Activated CD4-positive, alpha-beta T cell treated with anti-CD3 and anti-CD28 coated beads, Interleukin-2, amount 10 ng/mL, durations not matched to agents 24 days and 14 days (primary cell): ENCODE measurements around the gene CCNB1. TPM values are rescaled to one million over a fixed set of nuclear protein-coding genes. Genes with fewer than 3 reads are reported as not detected.
A peak's percentile ranks its signal among the peaks of the same experiment; 100 is the strongest.
"Not testable (repeated sequence)": the region's sequence is repeated elsewhere in the genome, so short reads cannot be mapped to it uniquely, and the experiment has no call there.

Source experiments
- DNase-seq: peaks from one replicate; pipeline ENCODE4 v3.0.0; 2022
- H3K27ac Mint-ChIP-seq: one replicate; pipeline ENCODE4 v1.8.0; 2022; ENCODE audit warnings: mild to moderate bottlenecking, mixed read lengths
- H3K27me3 Mint-ChIP-seq: one replicate; pipeline ENCODE4 v1.8.0; 2022; ENCODE audit warnings: mixed read lengths
- H3K36me3 Mint-ChIP-seq: one replicate; pipeline ENCODE4 v1.8.0; 2022; ENCODE audit warnings: low read depth, mild to moderate bottlenecking, mixed read lengths
- H3K4me1 Mint-ChIP-seq: one replicate; pipeline ENCODE4 v1.8.0; 2021; ENCODE audit warnings: mixed read lengths
- H3K4me3 Mint-ChIP-seq: one replicate; pipeline ENCODE4 v1.8.0; 2022; ENCODE audit warnings: mild to moderate bottlenecking, moderate library complexity, mixed read lengths
- H3K9me3 Mint-ChIP-seq: one replicate; pipeline ENCODE4 v1.8.0; 2021; ENCODE audit warnings: mixed read lengths
- intact Hi-C: fragments of 100-400 bp; cut with micrococcal nuclease; formaldehyde crosslinking; loops from one replicate; pipeline ENCODE4 v1.15.1; 2023
- total RNA-seq: library from RNA; stranded (reverse); gene quantifications from 2 replicates; pipeline ENCODE4 v1.2.3, GENCODE V29; 2022

Gene CCNB1
- 117 and 122 TPM in 2 replicates for total RNA-seq

- H3K36me3 Mint-ChIP-seq: peaks cover 39% of the 10 kb centered on the region
- H3K27me3 Mint-ChIP-seq: peaks cover 2% of the 10 kb centered on the region
- H3K4me3 Mint-ChIP-seq: peak within 1 kb of the TSS; percentile 98
- peaks cover 33% of the 10 kb centered on the region for H3K4me1 Mint-ChIP-seq
- peak within 1 kb of the TSS; percentile 95 for H3K27ac Mint-ChIP-seq
- intact Hi-C loops: loop anchor here (1.0 to 5.0 kb wide), 6 partner anchors 22 to 950 kb away; partner anchors contain the start of genes AK6, CDK7, CENPH and PIK3R1
- H3K9me3 Mint-ChIP-seq: no peaks in the 10 kb centered on the region
- peak; percentile 100 for DNase-seq
These were observed at the start of gene CCNB1 for GRCh38 chr5:69166686-69167492. CCNB1 (plus strand) TSS chr5:69167150; CDS start chr5:69167263, 113 bp downstream.

DNA sequence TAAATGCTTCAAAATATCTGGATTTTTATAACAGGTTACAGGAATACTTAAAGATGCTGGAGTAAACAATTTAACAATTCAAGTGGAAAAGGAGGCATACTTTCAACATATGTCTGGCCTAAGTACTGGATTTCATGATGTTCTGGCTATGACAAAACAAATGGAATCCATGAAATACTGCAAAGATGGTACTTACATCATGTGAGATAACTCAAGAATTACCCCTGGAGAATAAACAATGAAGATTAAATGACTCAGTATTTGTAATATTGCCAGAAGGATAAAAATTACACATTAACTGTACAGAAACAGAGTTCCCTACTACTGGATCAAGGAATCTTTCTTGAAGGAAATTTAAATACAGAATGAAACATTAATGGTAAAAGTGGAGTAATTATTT lies 37.5 kb upstream of the CCNB1 start:
- H3K36me3 Mint-ChIP-seq: peaks cover 27% of the 10 kb centered on the region
- H3K4me1 Mint-ChIP-seq: no peaks in the 10 kb centered on the region
- no peak overlapping the region for H3K27ac Mint-ChIP-seq
- H3K9me3 Mint-ChIP-seq: no peaks in the 10 kb centered on the region
- intact Hi-C loops: no loop called here
- DNase-seq: no peak
- no peaks in the 10 kb centered on the region for H3K27me3 Mint-ChIP-seq
- H3K4me3 Mint-ChIP-seq: no peak overlapping the region

GRCh38 chr5:69130241-69130640 lies 36.7 kb upstream of the CCNB1 start:
- Mint-ChIP-seq H3K36me3 (peaks cover 20% of the 10 kb centered on the region), H3K27ac (no peak overlapping the region), H3K4me3 (no peak overlapping the region), H3K4me1 (no peaks in the 10 kb centered on the region), H3K9me3 (no peaks in the 10 kb centered on the region), H3K27me3 (no peaks in the 10 kb centered on the region)
- intact Hi-C loops: no loop called here
- no peak for DNase-seq

DNA sequence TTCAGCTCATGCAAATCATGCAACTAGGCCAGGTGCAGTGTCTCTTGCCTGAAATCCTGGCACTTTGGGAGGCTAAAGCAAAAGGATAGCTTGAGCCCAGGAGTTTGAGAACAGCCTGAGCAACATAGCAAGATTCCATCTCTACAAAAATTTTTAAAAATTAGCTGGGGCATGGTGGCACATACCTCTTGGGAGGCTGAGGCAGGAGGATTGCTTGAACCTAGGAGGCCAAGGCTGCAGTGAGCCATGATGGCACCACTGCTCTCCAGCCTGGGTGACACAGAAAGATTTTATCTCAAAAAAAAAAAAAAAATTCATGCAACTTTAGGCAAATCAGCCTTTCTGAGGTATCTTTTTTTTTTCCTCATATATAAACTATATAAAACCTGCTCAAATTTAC lies 35.6 kb upstream of the CCNB1 start:
- Mint-ChIP-seq H3K4me3 (no peak overlapping the region), H3K27ac (no peak overlapping the region), H3K4me1 (no peaks in the 10 kb centered on the region), H3K27me3 (no peaks in the 10 kb centered on the region), H3K36me3 (peaks cover 19% of the 10 kb centered on the region), H3K9me3 (no peaks in the 10 kb centered on the region)
- intact Hi-C loops: no loop called here
- DNase-seq: no peak

- H3K36me3 Mint-ChIP-seq: peaks cover 10% of the 10 kb centered on the region
- no peaks in the 10 kb centered on the region for H3K4me1 Mint-ChIP-seq
- H3K27me3 Mint-ChIP-seq: no peaks in the 10 kb centered on the region
- no peak for DNase-seq
- peaks cover 4% of the 10 kb centered on the region for H3K9me3 Mint-ChIP-seq
- H3K4me3 Mint-ChIP-seq: no peak overlapping the region
- intact Hi-C loops: no loop called here
- no peak overlapping the region for H3K27ac Mint-ChIP-seq
These were observed 32.8 kb upstream of the CCNB1 start for GRCh38 chr5:69134126-69134525.

GRCh38 chr5:69136293-69136692 lies 30.7 kb upstream of the CCNB1 start:
- no peak for DNase-seq
- no peak overlapping the region for H3K27ac Mint-ChIP-seq
- intact Hi-C loops: no loop called here
- H3K36me3 Mint-ChIP-seq: peaks cover 6% of the 10 kb centered on the region
- H3K4me3 Mint-ChIP-seq: no peak overlapping the region
- peaks cover 4% of the 10 kb centered on the region for H3K9me3 Mint-ChIP-seq
- H3K27me3 Mint-ChIP-seq: no peaks in the 10 kb centered on the region
- no peaks in the 10 kb centered on the region for H3K4me1 Mint-ChIP-seq

DNA sequence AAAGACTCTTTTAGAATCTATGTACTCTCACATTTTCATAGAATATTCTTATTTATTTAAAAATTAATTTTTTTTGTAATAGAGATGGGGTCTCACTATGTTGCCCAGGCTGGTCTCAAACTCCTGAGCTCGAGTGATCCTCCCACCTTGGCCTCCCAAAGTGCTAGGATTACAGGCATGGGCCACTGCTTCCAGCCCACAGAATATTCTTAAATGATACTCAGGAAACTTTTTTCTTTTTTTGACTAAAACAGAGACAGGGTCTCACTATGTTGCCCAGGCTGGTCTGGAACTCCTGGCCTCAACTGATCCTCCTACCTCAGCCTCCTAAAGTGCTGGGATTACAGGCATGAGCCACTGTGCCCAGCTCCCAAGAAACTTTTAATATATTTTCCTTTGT lies 29.7 kb upstream of the CCNB1 start:
- intact Hi-C loops, H3K4me3 Mint-ChIP-seq, H3K9me3 Mint-ChIP-seq, H3K4me1 Mint-ChIP-seq, DNase-seq, H3K36me3 Mint-ChIP-seq, H3K27ac Mint-ChIP-seq, H3K27me3 Mint-ChIP-seq: not testable (repeated sequence)

DNA sequence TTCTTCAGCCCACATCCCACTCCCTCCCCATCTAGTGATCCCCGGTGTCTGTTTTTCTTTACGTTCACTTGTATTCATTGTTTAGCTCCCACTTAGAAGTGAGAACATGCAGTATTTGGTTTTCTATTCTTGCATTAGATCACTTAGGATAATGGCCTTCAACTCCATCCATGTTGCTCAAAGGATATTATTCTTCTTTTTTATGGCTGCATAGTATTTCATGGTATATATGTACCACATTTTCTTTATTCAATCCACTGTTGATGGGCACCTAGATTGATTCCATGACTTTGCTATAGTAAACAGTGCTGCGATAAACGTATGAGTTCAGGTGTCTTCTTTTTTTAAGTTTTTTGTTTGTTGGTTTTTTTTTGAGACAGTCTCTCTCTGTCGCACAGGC lies 29.1 kb upstream of the CCNB1 start:
- no peak overlapping the region for H3K4me3 Mint-ChIP-seq
- peaks cover 6% of the 10 kb centered on the region for H3K36me3 Mint-ChIP-seq
- no peaks in the 10 kb centered on the region for H3K27me3 Mint-ChIP-seq
- DNase-seq: no peak
- H3K9me3 Mint-ChIP-seq: peaks cover 4% of the 10 kb centered on the region
- no peaks in the 10 kb centered on the region for H3K4me1 Mint-ChIP-seq
- intact Hi-C loops: no loop called here
- no peak overlapping the region for H3K27ac Mint-ChIP-seq

- Mint-ChIP-seq H3K9me3 (peaks cover 4% of the 10 kb centered on the region), H3K27ac (no peak overlapping the region), H3K4me1 (no peaks in the 10 kb centered on the region), H3K36me3 (peaks cover 2% of the 10 kb centered on the region), H3K27me3 (no peaks in the 10 kb centered on the region), H3K4me3 (no peak overlapping the region)
- DNase-seq: no peak
- intact Hi-C loops: no loop called here
These were observed 28.2 kb upstream of the CCNB1 start for GRCh38 chr5:69138766-69139165.

DNA sequence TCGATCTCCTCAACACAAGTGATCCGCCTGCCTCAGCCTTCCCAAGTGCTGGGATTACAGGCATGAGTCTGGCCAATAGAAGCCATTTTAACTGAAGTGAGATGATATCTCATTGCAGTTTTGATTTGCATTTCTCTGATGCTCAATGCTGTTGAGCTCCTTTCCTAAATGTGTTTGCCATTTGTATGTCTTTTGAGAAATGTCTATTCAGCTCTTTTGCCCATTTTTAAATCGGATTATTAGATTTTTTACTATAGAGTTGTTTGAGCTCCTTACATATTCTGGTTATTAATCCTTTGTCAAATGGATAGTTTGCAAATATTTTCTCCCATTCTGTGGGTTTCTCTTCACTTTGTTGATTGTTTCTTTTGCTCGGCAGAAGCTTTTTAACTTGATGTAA lies 26.7 kb upstream of the CCNB1 start:
- H3K27me3 Mint-ChIP-seq, intact Hi-C loops, DNase-seq, H3K9me3 Mint-ChIP-seq, H3K36me3 Mint-ChIP-seq, H3K4me1 Mint-ChIP-seq, H3K4me3 Mint-ChIP-seq, H3K27ac Mint-ChIP-seq: not testable (repeated sequence)

DNA sequence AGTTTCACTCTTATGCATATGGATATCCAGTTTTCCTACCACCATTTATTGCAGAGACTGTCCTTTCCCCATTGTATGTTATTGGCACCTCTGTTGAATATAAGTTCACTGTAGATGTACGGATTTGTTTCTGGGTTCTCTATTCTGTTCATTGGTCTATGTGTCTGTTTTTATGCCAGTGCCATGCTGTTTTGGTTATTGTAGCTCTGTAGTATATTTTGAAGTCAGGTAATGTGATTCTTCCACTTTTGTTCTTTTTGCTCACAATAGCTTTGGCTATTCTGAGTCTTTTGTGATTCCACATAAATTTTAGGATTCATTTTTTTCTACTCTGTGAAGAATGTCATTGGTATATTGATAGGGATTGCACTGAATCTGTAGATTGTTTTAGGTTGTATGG lies 26.1 kb upstream of the CCNB1 start:
- Mint-ChIP-seq H3K27ac (no peak overlapping the region), H3K4me3 (no peak overlapping the region), H3K4me1 (no peaks in the 10 kb centered on the region), H3K27me3 (no peaks in the 10 kb centered on the region), H3K9me3 (peaks cover 4% of the 10 kb centered on the region), H3K36me3 (peaks cover under 1% of the 10 kb centered on the region)
- intact Hi-C loops: no loop called here
- no peak for DNase-seq

GRCh38 chr5:69148576-69148975 lies 18.4 kb upstream of the CCNB1 start:
- H3K9me3 Mint-ChIP-seq, H3K27ac Mint-ChIP-seq, DNase-seq, H3K4me1 Mint-ChIP-seq, H3K27me3 Mint-ChIP-seq, H3K4me3 Mint-ChIP-seq, H3K36me3 Mint-ChIP-seq, intact Hi-C loops: not testable (repeated sequence)

DNA sequence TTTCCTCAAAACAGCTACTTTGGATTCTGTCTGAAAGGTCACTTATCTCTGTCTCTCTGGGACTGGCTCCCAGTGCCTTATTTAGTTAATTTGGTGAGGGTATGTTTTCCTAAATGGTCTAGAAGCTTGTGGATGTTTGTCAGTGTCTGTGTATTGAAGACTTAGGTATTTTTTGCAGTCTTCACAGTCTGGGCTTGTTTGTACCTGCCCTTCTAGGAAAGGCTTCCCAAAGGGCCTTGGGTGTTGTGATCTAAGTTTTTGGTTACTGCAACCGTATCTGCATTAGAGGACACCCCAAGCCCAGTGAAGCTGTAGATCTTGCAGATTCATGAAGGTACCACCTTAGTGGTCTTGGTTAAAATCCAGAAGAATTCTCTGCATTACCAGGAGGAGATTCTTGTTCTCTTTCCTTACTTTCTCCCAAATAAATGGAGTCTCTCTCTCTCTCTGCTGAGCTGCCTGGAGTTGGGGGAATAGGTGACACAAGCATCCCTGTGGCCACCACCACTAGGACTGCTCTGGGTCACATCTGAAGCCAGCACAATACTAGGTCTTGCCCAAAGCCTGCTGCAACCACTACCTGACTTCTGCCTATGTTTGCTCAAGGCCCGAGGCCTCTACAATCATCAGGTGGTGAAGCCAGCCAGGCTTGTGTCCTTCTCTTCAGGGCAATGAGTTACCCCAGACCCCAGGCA lies 17.8 kb upstream of the CCNB1 start:
- DNase-seq: no peak
- Mint-ChIP-seq H3K4me3 (no peak overlapping the region), H3K27ac (no peak overlapping the region), H3K36me3 (no peaks in the 10 kb centered on the region), H3K4me1 (peaks cover 1% of the 10 kb centered on the region), H3K9me3 (peaks cover 2% of the 10 kb centered on the region), H3K27me3 (no peaks in the 10 kb centered on the region)
- intact Hi-C loops: no loop called here

GRCh38 chr5:69149676-69150010 lies 17.3 kb upstream of the CCNB1 start:
- Mint-ChIP-seq H3K4me3 (no peak overlapping the region), H3K9me3 (peaks cover 2% of the 10 kb centered on the region), H3K27ac (no peak overlapping the region), H3K4me1 (peaks cover 1% of the 10 kb centered on the region), H3K27me3 (no peaks in the 10 kb centered on the region), H3K36me3 (no peaks in the 10 kb centered on the region)
- intact Hi-C loops: no loop called here
- no peak for DNase-seq
